C4-2B (cell line): ENCODE data around the gene TCHP.

Experiments used
- ZFX ChIP-seq: fragments of 450-650 bp; IDR thresholded peaks from 2 replicates; pipeline ENCODE4 v1.6.1; 2017
- TF ChIP-seq, protein P1 (sequence below): fragments of 450-650 bp; conservative IDR thresholded peaks from 2 replicates; pipeline ENCODE4 v1.5.1; 2017; ENCODE audit warnings: mild to moderate bottlenecking

DNA sequence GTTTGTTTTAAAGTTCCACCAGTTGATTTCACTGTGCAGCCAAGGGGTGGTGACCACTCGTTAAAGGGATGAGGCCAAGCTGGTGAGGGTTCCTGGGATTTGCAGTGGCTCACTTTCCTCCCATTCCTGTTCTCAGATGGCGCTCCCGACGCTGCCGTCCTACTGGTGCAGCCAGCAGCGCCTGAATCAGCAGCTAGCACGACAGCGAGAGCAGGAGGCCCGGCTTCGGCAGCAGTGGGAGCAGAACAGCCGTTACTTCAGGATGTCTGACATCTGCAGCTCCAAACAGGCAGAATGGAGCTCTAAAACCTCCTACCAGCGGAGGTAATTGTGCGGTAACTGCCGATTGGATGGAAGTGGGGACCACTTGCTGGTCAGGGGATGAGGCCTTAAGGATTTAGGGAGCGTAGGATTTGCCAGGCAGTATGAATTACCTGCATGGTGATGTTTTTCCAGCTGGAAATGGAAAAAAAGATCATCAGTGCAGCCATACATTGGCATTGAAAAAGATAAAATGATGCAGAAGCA lies 2.9 kb downstream of the TCHP start:
- TF ChIP-seq, protein P1, sequence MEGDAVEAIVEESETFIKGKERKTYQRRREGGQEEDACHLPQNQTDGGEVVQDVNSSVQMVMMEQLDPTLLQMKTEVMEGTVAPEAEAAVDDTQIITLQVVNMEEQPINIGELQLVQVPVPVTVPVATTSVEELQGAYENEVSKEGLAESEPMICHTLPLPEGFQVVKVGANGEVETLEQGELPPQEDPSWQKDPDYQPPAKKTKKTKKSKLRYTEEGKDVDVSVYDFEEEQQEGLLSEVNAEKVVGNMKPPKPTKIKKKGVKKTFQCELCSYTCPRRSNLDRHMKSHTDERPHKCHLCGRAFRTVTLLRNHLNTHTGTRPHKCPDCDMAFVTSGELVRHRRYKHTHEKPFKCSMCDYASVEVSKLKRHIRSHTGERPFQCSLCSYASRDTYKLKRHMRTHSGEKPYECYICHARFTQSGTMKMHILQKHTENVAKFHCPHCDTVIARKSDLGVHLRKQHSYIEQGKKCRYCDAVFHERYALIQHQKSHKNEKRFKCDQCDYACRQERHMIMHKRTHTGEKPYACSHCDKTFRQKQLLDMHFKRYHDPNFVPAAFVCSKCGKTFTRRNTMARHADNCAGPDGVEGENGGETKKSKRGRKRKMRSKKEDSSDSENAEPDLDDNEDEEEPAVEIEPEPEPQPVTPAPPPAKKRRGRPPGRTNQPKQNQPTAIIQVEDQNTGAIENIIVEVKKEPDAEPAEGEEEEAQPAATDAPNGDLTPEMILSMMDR, result no peak
- no peak for TF ChIP-seq ZFX
